SK-N-SH (cell line): Measurements from ENCODE around the gene ESRRG. TPM values are rescaled to one million over a fixed set of nuclear protein-coding genes. Genes with fewer than 3 reads are reported as not detected.

Experiments used
- CTCF ChIA-PET: fragments of 300-600, 350-600 bp; formaldehyde crosslinking; extraction: SDS; loops from one replicate; lab custom pipeline; 2021; lab: Yijun Ruan, JAX
- POLR2A ChIA-PET: fragments of 350-600 bp; sonication (Branson Sonifier 250); formaldehyde crosslinking; extraction: SDS; loops from one replicate; lab custom pipeline; 2020; ENCODE audit warnings: antibody characterized with exemption, inconsistent platforms; lab: Yijun Ruan, JAX
- DNase-seq: peaks from one replicate; pipeline ENCODE4 v3.0.0; 2012
- H2AFZ ChIP-seq: fragments of 200-600 bp; sonication (generic); 2 replicates; pipeline ENCODE4 v1.8.1; 2016; ENCODE audit warnings: antibody characterized with exemption, mild to moderate bottlenecking, low read depth
- H3F3A ChIP-seq: fragments of 200-600 bp; sonication (generic); replicated peaks from 2 replicates; pipeline ENCODE3; 2016; ENCODE audit warnings: antibody characterized with exemption, mild to moderate bottlenecking; ENCODE audit not compliant: insufficient read depth
- H3K27ac ChIP-seq, 2 experiments: fragments of 200-500 bp in 1 of 2; fragments of 200-600 bp in 1 of 2; sonication (Bioruptor generic) in 1 of 2; sonication (generic), shearing (Covaris generic) in 1 of 2; 2 replicates each; pipeline versions ENCODE4 v1.5.1 to v1.6.1; 2014 to 2016; ENCODE audit warnings: low read depth in 2 of 2, inconsistent platforms in 1 of 2, low read length in 1 of 2, mild to moderate bottlenecking in 1 of 2, mixed read lengths in 1 of 2
- H3K27me3 ChIP-seq: fragments of 200-600 bp; sonication (generic), shearing (Covaris generic); 2 replicates; pipeline ENCODE4 v1.6.1; 2016; ENCODE audit warnings: mixed run types; ENCODE audit not compliant: insufficient read depth
- H3K36me3 ChIP-seq, 2 experiments: fragments of 200-500 bp in 1 of 2; fragments of 200-600 bp in 1 of 2; sonication (Bioruptor generic) in 1 of 2; sonication (generic) in 1 of 2; replicated peaks in 1 of 2; 2 replicates each; pipeline versions ENCODE3 to v1.5.1; 2014 to 2016; ENCODE audit warnings: low read length in 1 of 2, mild to moderate bottlenecking in 1 of 2; ENCODE audit not compliant: insufficient read depth in 2 of 2, control insufficient read depth in 1 of 2
- H3K4me1 ChIP-seq, 2 experiments: fragments of 200-500 bp in 1 of 2; fragments of 200-600 bp in 1 of 2; sonication (Bioruptor generic) in 1 of 2; sonication (generic), shearing (Covaris generic) in 1 of 2; 2 replicates each; pipeline versions ENCODE4 v1.5.1 to v1.6.1; 2014 to 2016; ENCODE audit warnings: low read depth in 1 of 2, low read length in 1 of 2, mixed run types in 1 of 2; ENCODE audit not compliant: insufficient read depth in 2 of 2, control insufficient read depth in 1 of 2
- H3K4me2 ChIP-seq: fragments of 200-600 bp; sonication (generic), shearing (Covaris generic); 2 replicates; pipeline ENCODE4 v1.6.1; 2017; ENCODE audit warnings: mixed run types
- H3K4me3 ChIP-seq, 2 experiments: fragments of 200-500 bp in 1 of 2; fragments of 200-600 bp in 1 of 2; sonication (Bioruptor generic) in 1 of 2; sonication (generic), shearing (Covaris generic) in 1 of 2; 2 replicates each; pipeline versions ENCODE4 v1.5.1 to v1.8.1; 2014 to 2016; ENCODE audit warnings: low read depth in 2 of 2, inconsistent platforms in 1 of 2, low read length in 1 of 2, mild to moderate bottlenecking in 1 of 2, mixed read lengths in 1 of 2, moderate library complexity in 1 of 2
- H3K79me2 ChIP-seq: fragments of 200-600 bp; sonication (generic); 2 replicates; pipeline ENCODE4 v1.8.1; 2017; ENCODE audit warnings: mild to moderate bottlenecking; ENCODE audit not compliant: insufficient read depth
- H3K9ac ChIP-seq: fragments of 200-600 bp; sonication (generic); 2 replicates; pipeline ENCODE4 v1.6.1; 2017; ENCODE audit warnings: mixed run types
- H3K9me2 ChIP-seq: fragments of 200-600 bp; sonication (generic); 2 replicates; pipeline ENCODE4 v1.6.1; 2017; ENCODE audit warnings: mixed run types
- H3K9me3 ChIP-seq: fragments of 200-600 bp; sonication (generic); 2 replicates; pipeline ENCODE4 v1.6.1; 2017; ENCODE audit warnings: mixed run types, mild to moderate bottlenecking, moderate library complexity
- H4K20me1 ChIP-seq: fragments of 200-600 bp; sonication (generic); 2 replicates; pipeline ENCODE4 v1.6.1; 2017; ENCODE audit warnings: mild to moderate bottlenecking, mixed run types; ENCODE audit not compliant: insufficient read depth
- CHD2 ChIP-seq: fragments of 150-350 bp; IDR thresholded peaks from 2 replicates; pipeline ENCODE4 v1.6.1; 2018; ENCODE audit warnings: low read length; ENCODE audit not compliant: partially characterized antibody
- CTCF ChIP-seq: fragments of 200-600 bp; sonication (generic); IDR thresholded peaks from 2 replicates; pipeline ENCODE4 v1.6.1; 2017; ENCODE audit warnings: antibody characterized with exemption, mild to moderate bottlenecking, moderate library complexity
- EP300 ChIP-seq, 2 experiments: IDR thresholded peaks; 2 replicates each; pipeline versions ENCODE4 v1.4.0 to v1.6.1; 2012; ENCODE audit warnings: borderline replicate concordance in 1 of 2, low read depth in 1 of 2, low read length in 1 of 2
- FOSL2 ChIP-seq: IDR thresholded peaks from 2 replicates; pipeline ENCODE4 v1.4.0; 2012; ENCODE audit warnings: low read depth, mild to moderate bottlenecking, moderate library complexity, borderline replicate concordance
- FOXJ3 ChIP-seq: sonication (generic); formaldehyde crosslinking; IDR thresholded peaks from 2 replicates; pipeline ENCODE4 v1.5.1; 2020; ENCODE audit warnings: mild to moderate bottlenecking, missing genetic modification reagents
- FOXM1 ChIP-seq: IDR thresholded peaks from 2 replicates; pipeline ENCODE4 v1.4.0; 2012; ENCODE audit warnings: low read depth, mild to moderate bottlenecking
- GATA2 ChIP-seq: sonication (generic); formaldehyde crosslinking; IDR thresholded peaks from 2 replicates; pipeline ENCODE4 v1.5.0; 2020; ENCODE audit warnings: mild to moderate bottlenecking, missing genetic modification reagents
- IRF3 ChIP-seq: fragments of 150-350 bp; IDR thresholded peaks from 2 replicates; pipeline ENCODE4 v1.6.1; 2016; ENCODE audit warnings: mild to moderate bottlenecking, low read depth, low read length
- MEF2A ChIP-seq: IDR thresholded peaks from 2 replicates; pipeline ENCODE4 v1.4.0; 2012; ENCODE audit warnings: low read depth, borderline replicate concordance
- NFIC ChIP-seq: IDR thresholded peaks from 2 replicates; pipeline ENCODE4 v1.4.0; 2012; ENCODE audit warnings: borderline replicate concordance
- NRF1 ChIP-seq: IDR thresholded peaks from 2 replicates; pipeline ENCODE4 v1.6.1; 2012; ENCODE audit warnings: low read depth, mild to moderate bottlenecking, low read length
- PBX3 ChIP-seq: IDR thresholded peaks from 2 replicates; pipeline ENCODE4; 2012
- POLR2AphosphoS5 ChIP-seq: IDR thresholded peaks from 2 replicates; pipeline ENCODE4 v1.6.1; 2012; ENCODE audit warnings: low read depth, low read length
- RAD21 ChIP-seq: IDR thresholded peaks from 2 replicates; pipeline ENCODE4 v1.6.1; 2012; ENCODE audit warnings: mild to moderate bottlenecking, low read length
- RCOR1 ChIP-seq: fragments of 150-350 bp; IDR thresholded peaks from 2 replicates; pipeline ENCODE4 v1.6.1; 2017; ENCODE audit warnings: antibody characterized with exemption, low read length
- REST ChIP-seq: IDR thresholded peaks from 2 replicates; pipeline ENCODE4 v1.6.1; 2012; ENCODE audit warnings: mild to moderate bottlenecking, low read depth, low read length, moderate library complexity
- RFX5 ChIP-seq: IDR thresholded peaks from 2 replicates; pipeline ENCODE4 v1.6.1; 2012; ENCODE audit warnings: mild to moderate bottlenecking, improper control_type of control experiment, low read length
- SMC3 ChIP-seq: IDR thresholded peaks from 2 replicates; pipeline ENCODE4 v1.6.1; 2012; ENCODE audit warnings: low read depth, low read length, improper control_type of control experiment
- TAF1 ChIP-seq: IDR thresholded peaks from 2 replicates; pipeline ENCODE4 v1.6.1; 2012; ENCODE audit warnings: low read depth, mild to moderate bottlenecking, low read length, moderate library complexity, borderline replicate concordance
- TEAD4 ChIP-seq: IDR thresholded peaks from 2 replicates; pipeline ENCODE4 v1.4.0; 2012; ENCODE audit warnings: mild to moderate bottlenecking, borderline replicate concordance; ENCODE audit not compliant: insufficient read depth
- ZBTB33 ChIP-seq: IDR thresholded peaks from 2 replicates; pipeline ENCODE4 v1.4.0; 2012; ENCODE audit warnings: low read depth, borderline replicate concordance
- WGBS: methylation state at CpG from one replicate; pipeline ENCODE4 v1.1.6; 2017; ENCODE audit warnings: low lambda C conversion rate; 5-methylcytosine and 5-hydroxymethylcytosine counted together
- polyA plus RNA-seq, 3 experiments: library from polyadenylated mRNA; depleted of rRNA; stranded (reverse); fragments of >200 nt; gene quantifications; 2 replicates each; pipeline ENCODE4 v1.2.3, GENCODE V29; 2012

ESRRG gene
- polyA plus RNA-seq, 1 of the 3 experiments (the other 2 are of a cell fraction), result 0.26 TPM

GRCh38 chr1:216554934-216555333 lies 168.3 kb downstream of the ESRRG start (continued):
- TF ChIP-seq FOXM1 (no peak), RCOR1 (no peak), EP300 (IDR thresholded peaks at IDR 0.05; ENCODE audit: borderline replicate concordance in 1 of 2, low read depth in 1 of 2, low read length in 1 of 2) (no peak), CTCF (no peak), SMC3 (no peak), NRF1 (no peak), PBX3 (no peak), TEAD4 (no peak), GATA2 (CRISPR knock-in tag) (no peak)

- Histone ChIP-seq H3K36me3 (no peaks in the 10 kb centered on the region), H3K4me1 (peaks cover 0 to 12% of the 10 kb centered on the region in 2 experiments; a peak in 2 of 4 replicates), H2AFZ (no peak overlapping the region), H3K9me3 (no peaks in the 10 kb centered on the region), H3K9me2 (no peaks in the 10 kb centered on the region), H3K79me2 (no peaks in the 10 kb centered on the region), H3K4me2 (no peak overlapping the region), H3K27me3 (no peaks in the 10 kb centered on the region), H3K4me3 (no peak overlapping the region), H3F3A (no peaks in the 10 kb centered on the region), H3K27ac (no peak overlapping the region), H4K20me1 (no peaks in the 10 kb centered on the region), H3K9ac (no peak overlapping the region)
- ChIA-PET POLR2A (no interaction called here), CTCF (interaction anchor here (2.1 kb wide), 1 partner anchor 48 kb away, joined by 5 read pairs; no protein-coding TSS in a partner anchor)
- 73% methylated on average over 3 of the region's 3 CpGs for WGBS
- no peak for TF ChIP-seq RCOR1
- TF ChIP-seq RAD21, result no peak
- no peak for TF ChIP-seq ZBTB33
- no peak for TF ChIP-seq POLR2AphosphoS5
- TF ChIP-seq FOXJ3 (CRISPR knock-in tag), result no peak
- TF ChIP-seq REST, result no peak
- TF ChIP-seq CHD2, result no peak
- TF ChIP-seq IRF3, result no peak
- no peak for TF ChIP-seq FOSL2
- no peak for TF ChIP-seq SMC3
- no peak for TF ChIP-seq NFIC
- TF ChIP-seq TAF1, result no peak
- TF ChIP-seq RFX5, result no peak
- no peak for TF ChIP-seq EP300 (IDR thresholded peaks at IDR 0.05; ENCODE audit: borderline replicate concordance in 1 of 2, low read depth in 1 of 2, low read length in 1 of 2)
- TF ChIP-seq GATA2 (CRISPR knock-in tag), result no peak
- TF ChIP-seq MEF2A, result no peak
- DNase-seq, result no peak
These were observed 169.5 kb downstream of the ESRRG start for GRCh38 chr1:216553766-216554165.
